Right lobe of liver (tissue), 4 donors: Measurements from ENCODE around the gene APP.

Source experiments
- CTCF ChIP-seq, 4 donors: fragments of 200-600 bp in 3 of 4; fragments of 450-650 bp in 1 of 4; IDR thresholded peaks; one replicate each; pipeline versions ENCODE4 v1.5.1 to v1.8.0; 2016 to 2022; ENCODE audit warnings: antibody characterized with exemption in 4 of 4, mild to moderate bottlenecking in 2 of 4
- POLR2A ChIP-seq: fragments of 450-650 bp; IDR thresholded peaks from one replicate; pipeline ENCODE4 v1.6.1; 2017; ENCODE audit warnings: antibody characterized with exemption, mild to moderate bottlenecking
- donor health status: DM: no; HTN: no; CAD: no.
- donor health status: DM: no; HTN: no; CAD: no.
- donor health status: DM: no; HTN: yes; CAD: no.

GRCh38 chr21:26127073-26127814 is 43.3 kb downstream of the APP start:
- TF ChIP-seq CTCF (IDR thresholded peaks at IDR 0.05) (no peak), POLR2A (no peak)
